ENCODE data around the gene NBEAL2. TPM values are rescaled to one million over a fixed set of nuclear protein-coding genes. Genes with fewer than 3 reads are reported as not detected.

The NBEAL2 gene
- total RNA-seq, 1 experiment from 2014 or later = 50.7 TPM

GRCh38 chr3:46942481-46943236, 36.8 kb upstream of the NBEAL2 start:
- no peak overlapping the region for H3K27ac ChIP-seq (ENCODE audit: low read length)
- ATAC-seq (no peak), DNase-seq (no peak)
- no peaks in the 10 kb centered on the region for H3K9me2 ChIP-seq (replicated peaks; ENCODE audit: low read length)
- H4K20me1 ChIP-seq (ENCODE audit: low read length) = peaks cover 60% of the 10 kb centered on the region
- no peak overlapping the region for H2AFZ ChIP-seq (ENCODE audit: low read length)
- peak overlapping the region; percentile 35 for H3K4me2 ChIP-seq (ENCODE audit: low read length)
- BruUV-seq (replicated peaks) = no TSS peak
- no peak overlapping the region for H3K4me3 ChIP-seq (ENCODE audit: low read length)
- TF ChIP-seq CTCF (conservative IDR thresholded peaks at IDR 0.05; ENCODE audit: low read depth, low read length) (no peak), EZH2 (IDR thresholded peaks at IDR 0.05; ENCODE audit: low read length, unreplicated experiment) (no peak), EZH2phosphoT487 (IDR thresholded peaks at IDR 0.05; ENCODE audit: borderline replicate concordance, low read length) (no peak)
- peaks cover 39% of the 10 kb centered on the region for H3K4me1 ChIP-seq (ENCODE audit: insufficient read depth, low read length)
- no peak overlapping the region for H3K9ac ChIP-seq (ENCODE audit: low read length)
- no peaks in the 10 kb centered on the region for H3K27me3 ChIP-seq (ENCODE audit: low read length)
- intact Hi-C loops (cut with micrococcal nuclease) = no loop called here
- ChIA-PET POLR2A (ENCODE audit: unreplicated experiment) (no interaction called here), CTCF (no interaction called here)
- peaks cover 55% of the 10 kb centered on the region for H3K36me3 ChIP-seq (ENCODE audit: low read depth, low read length)
- no peaks in the 10 kb centered on the region for H3K9me3 ChIP-seq (ENCODE audit: low read length)
- no peaks in the 10 kb centered on the region for H3F3A ChIP-seq (ENCODE audit: low read length, unreplicated experiment)
- H3K79me2 ChIP-seq (ENCODE audit: low read length) = peaks cover 98% of the 10 kb centered on the region

- CTCF ChIA-PET = interaction anchor here (0.9 kb wide), 1 partner anchor 8 kb away, joined by 4 read pairs; no protein-coding TSS in a partner anchor
- intact Hi-C loops (cut with micrococcal nuclease) = no loop called here
- DNase-seq (peak; percentile 83), ATAC-seq (peak; percentile 75)
- Histone ChIP-seq H3K4me1 (ENCODE audit: insufficient read depth, low read length) (peaks cover 48% of the 10 kb centered on the region), H3K4me3 (ENCODE audit: low read length) (no peak overlapping the region), H3K9me3 (ENCODE audit: low read length) (no peaks in the 10 kb centered on the region), H3K36me3 (ENCODE audit: low read depth, low read length) (peaks cover 49% of the 10 kb centered on the region), H3K27ac (ENCODE audit: low read length) (peak overlapping the region; percentile 42), H2AFZ (ENCODE audit: low read length) (no peak overlapping the region), H3K9ac (ENCODE audit: low read length) (no peak overlapping the region), H3K9me2 (replicated peaks; ENCODE audit: low read length) (no peaks in the 10 kb centered on the region), H3F3A (ENCODE audit: low read length, unreplicated experiment) (no peaks in the 10 kb centered on the region), H3K27me3 (ENCODE audit: low read length) (no peaks in the 10 kb centered on the region), H3K4me2 (ENCODE audit: low read length) (peak overlapping the region; percentile 35), H4K20me1 (ENCODE audit: low read length) (peaks cover 68% of the 10 kb centered on the region), H3K79me2 (ENCODE audit: low read length) (peaks cover 98% of the 10 kb centered on the region)
- no peak for TF ChIP-seq EZH2 (IDR thresholded peaks at IDR 0.05; ENCODE audit: low read length, unreplicated experiment)
- BruUV-seq (replicated peaks) = no TSS peak
- POLR2A ChIA-PET (ENCODE audit: unreplicated experiment) = no interaction called here
Measured at GRCh38 chr3:46943237-46944187, 36.0 kb upstream of the NBEAL2 start.

GRCh38 chr3:46944191-46944590, 35.3 kb upstream of the NBEAL2 start:
- BruUV-seq (replicated peaks) = no TSS peak
- POLR2A ChIA-PET (ENCODE audit: unreplicated experiment) = no interaction called here
- H3K4me1 ChIP-seq (ENCODE audit: insufficient read depth, low read length) = peaks cover 52% of the 10 kb centered on the region
- CTCF ChIA-PET = interaction anchor here (0.9 kb wide), 1 partner anchor 8 kb away, joined by 4 read pairs; no protein-coding TSS in a partner anchor
- H3K79me2 ChIP-seq (ENCODE audit: low read length) = peaks cover 99% of the 10 kb centered on the region
- no peaks in the 10 kb centered on the region for H3K9me2 ChIP-seq (replicated peaks; ENCODE audit: low read length)
- H4K20me1 ChIP-seq (ENCODE audit: low read length) = peaks cover 75% of the 10 kb centered on the region
- H3K9me3 ChIP-seq (ENCODE audit: low read length) = no peaks in the 10 kb centered on the region
- TF ChIP-seq EZH2phosphoT487 (IDR thresholded peaks at IDR 0.05; ENCODE audit: borderline replicate concordance, low read length) (no peak), CTCF (conservative IDR thresholded peaks at IDR 0.05; ENCODE audit: low read depth, low read length) (no peak), EZH2 (IDR thresholded peaks at IDR 0.05; ENCODE audit: low read length, unreplicated experiment) (no peak)
- peak overlapping the region; percentile 35; the same call in 1 of the 2 replicates for H3K4me2 ChIP-seq (ENCODE audit: low read length)
- no peaks in the 10 kb centered on the region for H3F3A ChIP-seq (ENCODE audit: low read length, unreplicated experiment)
- H3K4me3 ChIP-seq (ENCODE audit: low read length) = no peak overlapping the region
- intact Hi-C loops (cut with micrococcal nuclease) = no loop called here
- ATAC-seq (peak; percentile 35), DNase-seq (no peak)
- H3K27me3 ChIP-seq (ENCODE audit: low read length) = no peaks in the 10 kb centered on the region
- H3K36me3 ChIP-seq (ENCODE audit: low read depth, low read length) = peaks cover 45% of the 10 kb centered on the region
- no peak overlapping the region for H3K9ac ChIP-seq (ENCODE audit: low read length)
- H2AFZ ChIP-seq (ENCODE audit: low read length) = no peak overlapping the region
- H3K27ac ChIP-seq (ENCODE audit: low read length) = peak overlapping the region; percentile 42

Data from PC-3 (cell line).